HTERT RPE-1 (cell line): ENCODE results near the gene CLPSL2.

Source experiments
- in situ Hi-C: fragments of 300-500 bp; cut with MboI; formaldehyde crosslinking; loops from 4 replicates; pipeline ENCODE4 v1.14.3; 2020; ENCODE audit warnings: low sequenced_read_pairs

The CLPSL2 gene

GRCh38 chr6:35746516-35746915, 29.9 kb upstream of the CLPSL2 start:
- in situ Hi-C loops: no loop called here

DNA sequence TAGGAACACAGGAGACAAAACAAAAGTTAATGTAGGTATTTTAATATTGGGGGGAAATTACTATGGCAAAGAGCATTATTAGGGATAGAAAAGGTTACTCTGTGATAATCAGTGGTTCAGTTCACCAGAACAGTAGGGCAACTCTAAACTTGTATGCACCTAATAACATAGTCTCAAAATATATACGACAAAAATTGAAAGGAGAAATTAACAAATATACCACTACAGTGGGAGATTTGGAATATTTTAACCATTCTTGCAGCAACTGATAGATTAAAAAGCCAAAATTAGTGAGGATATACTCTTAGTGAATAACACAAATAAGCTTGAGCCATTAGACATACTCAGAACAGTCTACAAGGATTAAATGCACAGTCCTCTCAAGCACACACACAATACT, 28.5 kb upstream of the CLPSL2 start:
- in situ Hi-C loops: no loop called here

DNA sequence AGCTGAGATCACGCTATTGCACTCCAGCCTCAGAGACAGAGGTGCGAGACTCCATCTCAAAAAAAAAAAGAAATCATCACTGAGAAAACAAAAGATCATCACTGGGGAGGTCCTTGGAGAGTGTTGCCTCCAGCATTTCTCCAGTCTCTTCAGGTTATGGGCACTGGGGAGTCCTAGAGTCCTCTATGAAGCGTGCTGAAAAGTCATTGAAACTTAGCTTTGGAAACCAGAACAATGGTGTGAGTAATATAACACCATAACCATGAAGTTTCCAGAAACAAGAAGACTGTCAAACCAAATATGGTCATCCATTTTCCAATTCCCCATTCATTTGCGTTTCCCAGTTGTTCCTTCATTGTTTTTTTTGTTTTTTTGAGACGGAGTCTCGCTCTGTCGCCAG, 25.8 kb upstream of the CLPSL2 start:
- in situ Hi-C loops: no loop called here

GRCh38 chr6:35751594-35751993, 24.8 kb upstream of the CLPSL2 start:
- in situ Hi-C loops: no loop called here

DNA sequence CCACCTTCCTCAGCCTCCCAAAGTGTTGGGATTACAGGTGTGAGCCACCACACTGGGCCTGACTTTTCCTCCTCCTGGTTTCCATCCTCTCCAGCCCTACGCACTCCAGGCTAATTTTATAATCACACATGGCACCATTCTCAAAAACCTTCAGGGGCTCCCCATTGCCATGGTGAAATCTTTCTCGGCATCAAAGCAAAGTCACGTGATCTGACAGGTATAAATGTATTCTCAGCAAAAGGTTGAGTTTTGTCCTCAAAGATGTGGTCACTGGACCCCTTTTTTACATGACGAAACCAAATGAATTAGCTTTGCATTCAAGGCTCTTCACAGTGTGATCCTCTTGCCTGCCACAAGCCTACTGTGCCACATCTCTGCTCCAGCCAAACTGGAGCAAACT, 24.1 kb upstream of the CLPSL2 start:
- in situ Hi-C loops: no loop called here

DNA sequence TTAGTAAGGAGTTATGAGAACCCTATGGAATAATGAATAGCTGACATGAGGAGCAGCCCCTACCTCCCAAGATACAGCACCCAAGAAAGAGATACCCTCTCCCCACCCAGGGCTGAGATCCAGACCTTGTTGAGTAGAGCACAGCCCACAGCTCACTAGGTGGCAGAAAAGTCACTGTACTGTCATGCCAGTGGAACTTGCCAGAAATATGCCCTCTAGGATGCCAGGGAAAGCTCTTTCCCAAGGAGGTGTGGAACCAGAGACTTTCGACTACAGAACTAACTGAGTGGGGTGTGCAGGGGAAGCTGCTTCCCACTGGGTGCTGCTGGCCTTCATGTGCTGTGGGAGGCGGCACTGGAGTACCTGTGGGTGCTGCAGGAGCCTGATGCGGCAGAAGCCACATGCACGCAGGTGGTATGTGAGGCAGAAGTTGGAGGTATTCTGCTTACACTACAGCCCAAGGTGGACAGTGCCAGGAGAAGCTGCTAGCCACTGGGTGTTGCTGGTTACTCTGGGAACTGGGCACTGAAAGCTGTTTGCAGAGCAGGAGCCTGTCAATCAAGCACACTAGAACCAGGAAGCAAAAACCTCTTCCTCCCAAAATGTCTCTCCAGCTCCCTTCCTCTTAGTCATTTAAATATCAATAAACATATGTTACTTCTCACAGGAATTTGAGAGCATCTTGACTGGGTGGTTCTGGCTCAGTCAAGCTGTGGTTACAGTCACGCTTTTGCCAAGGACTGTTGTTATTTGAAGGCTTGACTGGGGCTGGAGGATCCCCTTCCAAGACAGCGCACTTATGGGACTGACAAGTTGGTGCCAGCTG, 21.7 kb upstream of the CLPSL2 start:
- in situ Hi-C loops: no loop called here

GRCh38 chr6:35755278-35755924, 21.0 kb upstream of the CLPSL2 start:
- in situ Hi-C loops: no loop called here

GRCh38 chr6:35757456-35758123, 18.8 kb upstream of the CLPSL2 start:
- in situ Hi-C loops: no loop called here

DNA sequence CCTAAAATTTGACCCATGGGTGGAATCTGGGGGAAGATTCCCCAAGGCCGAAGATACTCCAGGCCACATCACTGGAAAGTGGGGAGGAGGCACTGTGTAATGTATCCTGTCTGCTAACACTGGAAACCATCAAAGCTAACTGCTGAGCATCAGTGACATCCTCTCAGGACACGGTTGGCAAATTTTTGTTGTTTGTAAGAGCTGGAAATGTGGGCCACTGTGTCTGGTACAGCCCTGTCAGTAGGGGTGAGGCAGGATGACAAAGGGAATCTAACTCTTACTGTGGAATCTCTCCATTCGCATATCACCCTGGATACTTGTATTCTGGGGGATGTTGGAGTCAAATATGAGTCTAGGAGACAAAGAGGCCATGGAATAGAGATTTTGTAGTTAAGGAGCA, 17.0 kb upstream of the CLPSL2 start:
- in situ Hi-C loops: no loop called here

DNA sequence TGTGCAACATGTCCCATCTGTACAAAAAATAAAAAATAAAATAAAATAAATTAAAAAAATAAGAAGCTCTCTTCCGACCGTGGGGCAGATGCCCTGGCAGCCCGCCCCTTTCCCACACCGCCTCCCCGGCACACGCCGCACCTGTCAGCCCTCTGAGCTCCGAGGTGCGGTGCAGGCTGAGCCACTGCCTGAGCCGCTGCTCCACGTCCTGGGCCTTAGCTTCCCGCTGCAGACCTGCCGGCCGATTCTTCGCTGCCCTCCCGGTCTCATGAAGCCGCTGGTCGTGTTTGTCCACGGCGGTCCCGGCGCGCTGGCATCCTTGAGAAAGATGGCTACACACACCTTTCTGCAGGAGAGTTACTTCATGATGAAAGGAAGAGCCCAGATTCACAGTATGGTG, 10.7 kb upstream of the CLPSL2 start:
- in situ Hi-C loops: no loop called here

DNA sequence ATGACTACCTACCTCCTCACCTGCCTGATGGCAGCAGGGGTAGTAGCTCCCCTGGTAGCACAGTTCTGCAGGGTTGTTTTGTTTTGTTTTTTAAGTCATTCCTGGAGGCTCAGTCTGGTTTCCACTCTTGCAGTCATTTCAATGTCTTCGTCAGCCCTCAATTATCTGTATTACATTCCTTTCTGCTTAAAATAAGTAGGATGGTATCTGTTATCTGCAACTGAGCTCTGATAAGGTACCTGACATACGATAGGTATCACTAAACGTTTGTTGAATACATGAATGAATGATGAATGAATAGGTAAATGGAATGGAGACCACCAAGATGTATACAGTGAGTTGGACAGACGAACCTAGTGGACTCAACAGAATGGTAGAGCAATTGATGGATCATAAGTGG, 7.2 kb upstream of the CLPSL2 start:
- in situ Hi-C loops: no loop called here

DNA sequence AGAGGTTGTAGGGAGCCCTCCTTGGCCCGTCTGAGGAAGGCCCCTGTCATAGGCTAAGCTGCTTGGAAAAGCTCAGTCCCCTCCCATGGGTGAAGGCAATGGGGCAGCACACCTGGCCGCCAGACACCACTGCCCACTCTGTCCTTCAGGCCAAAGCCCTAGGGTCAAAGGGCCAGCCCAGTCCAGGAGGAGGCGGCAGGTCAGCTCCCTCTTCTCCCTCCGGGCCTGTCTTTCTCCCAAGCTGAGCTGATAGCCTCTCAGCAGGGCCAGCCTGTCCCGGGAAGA, 5.1 kb upstream of the CLPSL2 start:
- in situ Hi-C loops: no loop called here

DNA sequence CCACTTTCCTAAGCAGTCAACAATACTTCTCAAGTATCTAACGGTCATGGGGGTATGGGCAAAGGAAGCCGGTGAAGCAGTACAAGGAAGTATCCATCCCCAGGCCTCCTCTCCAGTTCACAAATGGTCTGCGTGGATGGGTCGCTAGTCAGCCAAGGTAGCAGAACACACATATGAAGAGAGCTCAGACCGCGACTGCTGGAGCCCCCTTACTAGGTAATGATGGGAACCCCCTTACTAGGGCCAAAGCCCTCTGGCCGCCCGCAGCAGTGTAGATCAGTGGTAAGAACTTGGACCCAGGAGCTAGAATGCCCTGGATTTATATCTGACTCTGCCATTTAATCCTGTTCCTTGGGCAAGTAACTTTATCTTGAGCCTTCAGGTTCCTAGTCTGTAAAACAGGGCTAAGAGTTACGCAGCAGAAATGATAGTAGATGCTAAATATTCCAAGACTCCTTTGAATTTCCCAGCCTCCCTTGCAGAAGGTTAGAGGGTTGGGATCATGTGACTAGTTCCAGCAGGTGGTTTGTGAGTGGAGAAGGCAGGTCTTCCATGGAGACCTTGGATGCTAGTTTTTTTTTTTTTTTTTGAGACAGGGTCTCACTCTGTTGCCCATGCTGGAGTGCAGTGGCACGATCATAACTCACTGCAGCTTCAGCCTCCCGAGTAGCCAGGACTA, 2.1 kb upstream of the CLPSL2 start:
- in situ Hi-C loops: no loop called here

GRCh38 chr6:35775031-35775430, 1.4 kb upstream of the CLPSL2 start:
- in situ Hi-C loops: no loop called here

DNA sequence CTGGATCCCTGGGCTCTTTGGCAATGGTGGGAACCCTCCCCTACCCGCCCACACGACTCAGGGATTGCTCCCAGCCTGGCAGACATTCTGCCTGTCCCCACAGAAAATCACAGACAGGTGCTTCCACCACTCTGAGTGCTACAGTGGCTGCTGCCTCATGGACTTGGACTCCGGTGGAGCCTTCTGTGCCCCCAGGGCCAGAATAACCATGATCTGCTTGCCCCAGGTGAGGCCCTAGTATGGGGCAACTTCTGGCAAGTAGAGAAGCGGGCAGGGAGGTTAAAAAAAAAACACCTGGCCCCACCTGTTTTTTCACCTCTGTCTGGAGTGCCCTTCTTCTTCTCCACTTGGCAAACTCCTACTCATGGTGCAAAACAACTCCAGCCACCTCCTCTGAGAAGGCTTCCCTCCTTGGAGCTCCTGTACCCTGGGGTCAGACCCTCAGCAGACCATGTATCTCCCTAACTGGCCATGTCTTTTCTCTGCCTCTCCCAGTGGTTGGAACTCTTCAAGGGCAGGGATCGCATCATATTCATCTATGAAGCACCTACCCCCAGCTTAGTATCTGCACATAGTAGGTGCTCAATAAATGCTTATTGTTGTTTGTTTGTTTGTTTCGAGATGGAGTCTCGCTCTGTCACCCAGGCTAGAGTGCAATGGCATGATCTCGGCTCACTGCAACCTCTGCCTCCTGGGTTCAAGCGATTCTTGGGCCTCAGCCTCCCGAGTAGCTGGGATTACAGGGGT, 1.1 kb downstream of the CLPSL2 start:
- in situ Hi-C loops: no loop called here

DNA sequence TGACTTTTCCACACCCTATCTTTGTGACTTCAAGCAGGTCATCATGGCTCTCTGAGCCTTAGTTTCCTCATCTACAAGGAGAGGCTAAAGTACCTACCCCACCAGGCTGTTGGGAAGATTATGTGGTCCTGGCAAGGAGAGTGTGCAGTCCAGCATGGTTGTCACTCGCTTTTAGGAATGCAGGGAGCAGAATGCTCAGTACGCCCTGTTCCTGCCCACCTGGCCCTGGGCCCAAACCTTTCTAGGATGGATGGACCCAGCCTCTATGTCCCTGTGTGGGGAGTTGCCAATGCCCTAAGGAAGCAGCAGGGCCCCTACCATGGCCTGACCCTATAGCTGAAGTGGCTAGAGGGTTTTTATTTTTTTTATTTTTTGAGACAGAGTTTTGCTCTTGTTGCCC, 2.0 kb downstream of the CLPSL2 start:
- in situ Hi-C loops: no loop called here

GRCh38 chr6:35780719-35781118, 4.3 kb downstream of the CLPSL2 start, which contains the start of gene CLPSL1:
Gene CLPSL1 (plus strand): TSS chr6:35781019. CDS start chr6:35781111, 92 bp downstream.
- in situ Hi-C loops: no loop called here

- in situ Hi-C loops: no loop called here
Measured at GRCh38 chr6:35781290-35781689, 4.9 kb downstream of the CLPSL2 start.

GRCh38 chr6:35782424-35782823, 6.0 kb downstream of the CLPSL2 start:
- in situ Hi-C loops: no loop called here

GRCh38 chr6:35784200-35784599, 7.8 kb downstream of the CLPSL2 start:
- in situ Hi-C loops: no loop called here

GRCh38 chr6:35786272-35786671, 9.9 kb downstream of the CLPSL2 start:
- in situ Hi-C loops: no loop called here
